ENCODE results near the gene NACA2. TPM values are rescaled to one million over a fixed set of nuclear protein-coding genes. Genes with fewer than 3 reads are reported as not detected.

Gene NACA2
- total RNA-seq, 1 experiment from 2014 or later, result not detected

- ChIA-PET CTCF (interaction anchor here (1.2 kb wide), 1 partner anchor 205 kb away, joined by 3 read pairs; no protein-coding TSS in a partner anchor), RAD21 (ENCODE audit: low non-redundant PET in 1 of 2, low total read pairs in 2 of 2, uncharacterized antibody in 2 of 2, unreplicated experiment in 2 of 2) (no interaction called here), POLR2A (interaction anchor here (1.2 kb wide), 1 partner anchor 13 kb away, joined by 3 read pairs; no protein-coding TSS in a partner anchor)
- no peak overlapping the region for H3K4me2 ChIP-seq (ENCODE audit: low read length)
- peaks cover 12 to 16% of the 10 kb centered on the region in 2 experiments; a peak in 3 of 4 replicates for H3K9me3 ChIP-seq (ENCODE audit: control insufficient read depth in 1 of 2, insufficient read depth in 1 of 2, low read depth in 1 of 2, low read length in 2 of 2)
- no TSS peak for BruUV-seq (replicated peaks)
- no peaks in the 10 kb centered on the region for H3K27me3 ChIP-seq (ENCODE audit: insufficient read depth, low read length)
- H3K4me1 ChIP-seq (ENCODE audit: control insufficient read depth in 1 of 2, insufficient read depth in 2 of 2, low read length in 2 of 2), result peaks cover 0 to 5% of the 10 kb centered on the region in 2 experiments; a peak in 3 of 4 replicates
- ATAC-seq (no peak), DNase-seq (ENCODE audit: low read depth, low spot score) (no peak)
- intact Hi-C loops (cut with micrococcal nuclease), result no loop called here
- no peak overlapping the region for H3K27ac ChIP-seq (ENCODE audit: low read depth, low read length)
- no peak overlapping the region for H3K9ac ChIP-seq (ENCODE audit: low read length)
- no peaks in the 10 kb centered on the region for H4K20me1 ChIP-seq (ENCODE audit: insufficient read depth)
- H2AFZ ChIP-seq (ENCODE audit: low read depth, low read length, poor library complexity, severe bottlenecking), result no peak overlapping the region
- no peak for TF ChIP-seq EZH2 (IDR thresholded peaks at IDR 0.05)
- TF ChIP-seq CTCF (IDR thresholded peaks at IDR 0.05 in 2 of 3, conservative IDR thresholded peaks at IDR 0.05 in 1 of 3; ENCODE audit: borderline replicate concordance in 1 of 3, insufficient read depth in 1 of 3, low read depth in 2 of 3, low read length in 2 of 3), result no peak
- no peak for TF ChIP-seq RAD21 (IDR thresholded peaks at IDR 0.05; ENCODE audit: low read depth)
- TF ChIP-seq TCF7L2 (IDR thresholded peaks at IDR 0.05; ENCODE audit: borderline replicate concordance, extremely low read depth, insufficient read depth, insufficient read length), result no peak
- no peak for TF ChIP-seq REST (IDR thresholded peaks at IDR 0.05; ENCODE audit: low read depth)
- no peak for TF ChIP-seq ATF3 (IDR thresholded peaks at IDR 0.05)
- TF ChIP-seq POLR2AphosphoS5 (IDR thresholded peaks at IDR 0.05; ENCODE audit: low read depth, low read length), result no peak
- no peak for TF ChIP-seq MAX (IDR thresholded peaks at IDR 0.05)
- TF ChIP-seq EZH2phosphoT487 (IDR thresholded peaks at IDR 0.05; ENCODE audit: borderline replicate concordance), result no peak
- TF ChIP-seq CEBPB (IDR thresholded peaks at IDR 0.05; ENCODE audit: low read depth), result no peak
- no peak for TF ChIP-seq SP1 (IDR thresholded peaks at IDR 0.05; ENCODE audit: low read depth)
- TF ChIP-seq JUND (IDR thresholded peaks at IDR 0.05), result no peak
- no peak overlapping the region for H3K4me3 ChIP-seq (replicated peaks in 1 of 2; ENCODE audit: low read depth in 1 of 2, low read length in 2 of 2)
- no peaks in the 10 kb centered on the region for H3K79me2 ChIP-seq (ENCODE audit: insufficient read depth, low read length)
- H3K36me3 ChIP-seq (ENCODE audit: control insufficient read depth in 1 of 2, insufficient read depth in 2 of 2, low read length in 2 of 2), result no peaks in the 10 kb centered on the region
- no peaks in the 10 kb centered on the region for H3K9me2 ChIP-seq (ENCODE audit: insufficient read depth)
These were observed 26.3 kb upstream of the NACA2 start for GRCh38 chr17:61617330-61617729.
